Type B pancreatic cell (in vitro differentiated cells): ENCODE measurements around the gene BTBD9. TPM values are rescaled to one million over a fixed set of nuclear protein-coding genes. Genes with fewer than 3 reads are reported as not detected.

Experiments used
- DNase-seq: peaks from one replicate; pipeline ENCODE4 v3.0.0; 2021; ENCODE audit warnings: mixed read lengths; ENCODE audit not compliant: unreplicated experiment; ENCODE audit errors: extremely low spot score
- H3K27ac Mint-ChIP-seq: 2 replicates; pipeline ENCODE4 v1.8.0; 2021; ENCODE audit warnings: mild to moderate bottlenecking, mixed read lengths
- H3K27me3 Mint-ChIP-seq: 2 replicates; pipeline ENCODE4 v1.8.0; 2021; ENCODE audit warnings: mixed read lengths
- H3K36me3 Mint-ChIP-seq: 2 replicates; pipeline ENCODE4 v1.8.0; 2021; ENCODE audit warnings: mixed read lengths
- H3K4me1 Mint-ChIP-seq: one replicate; pipeline ENCODE4 v1.8.0; 2021; ENCODE audit warnings: mixed read lengths; ENCODE audit not compliant: unreplicated experiment
- H3K4me3 Mint-ChIP-seq: 2 replicates; pipeline ENCODE4 v1.8.0; 2021; ENCODE audit warnings: mild to moderate bottlenecking, mixed read lengths
- H3K9me3 Mint-ChIP-seq: 2 replicates; pipeline ENCODE4 v1.8.0; 2021; ENCODE audit warnings: mixed read lengths
- total RNA-seq: library from RNA; stranded (reverse); gene quantifications from 2 replicates; pipeline ENCODE4 v1.2.1, GENCODE V29; 2021; ENCODE audit warnings: low replicate concordance
- TF ChIP-seq, protein P1 (sequence below): fragments of 200-600 bp; sonication (generic); conservative IDR thresholded peaks from 2 replicates; pipeline ENCODE4 v1.5.0; 2021; ENCODE audit warnings: antibody characterized with exemption, mild to moderate bottlenecking

Gene BTBD9
- total RNA-seq, 1 donor from 2014 or later: 14.9 TPM

DNA sequence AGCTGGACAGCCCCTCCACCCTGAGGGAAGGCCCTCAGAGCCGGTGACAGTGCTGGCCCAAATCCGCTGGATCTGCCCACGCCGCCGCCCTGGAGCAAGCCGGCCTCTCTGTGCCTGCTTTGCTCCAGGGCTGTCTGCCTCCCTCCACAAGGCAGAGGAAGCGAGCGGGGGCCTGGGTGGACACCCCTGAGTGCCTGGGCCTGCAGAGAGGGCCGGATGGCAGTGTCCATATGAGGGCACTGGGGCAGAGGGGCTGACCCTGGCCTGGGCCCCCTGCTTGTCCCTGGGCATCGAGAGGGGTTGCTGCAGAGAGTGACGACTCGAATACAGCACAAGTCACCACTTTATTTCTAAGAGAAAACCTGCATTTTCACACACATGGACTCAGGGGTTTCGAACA, 471.6 kb downstream of the BTBD9 start:
- no peak overlapping the region for H3K27ac Mint-ChIP-seq
- H3K4me1 Mint-ChIP-seq: peaks cover 25% of the 10 kb centered on the region
- H3K9me3 Mint-ChIP-seq: no peaks in the 10 kb centered on the region
- no peak for DNase-seq
- H3K27me3 Mint-ChIP-seq: no peaks in the 10 kb centered on the region
- TF ChIP-seq, protein P1, sequence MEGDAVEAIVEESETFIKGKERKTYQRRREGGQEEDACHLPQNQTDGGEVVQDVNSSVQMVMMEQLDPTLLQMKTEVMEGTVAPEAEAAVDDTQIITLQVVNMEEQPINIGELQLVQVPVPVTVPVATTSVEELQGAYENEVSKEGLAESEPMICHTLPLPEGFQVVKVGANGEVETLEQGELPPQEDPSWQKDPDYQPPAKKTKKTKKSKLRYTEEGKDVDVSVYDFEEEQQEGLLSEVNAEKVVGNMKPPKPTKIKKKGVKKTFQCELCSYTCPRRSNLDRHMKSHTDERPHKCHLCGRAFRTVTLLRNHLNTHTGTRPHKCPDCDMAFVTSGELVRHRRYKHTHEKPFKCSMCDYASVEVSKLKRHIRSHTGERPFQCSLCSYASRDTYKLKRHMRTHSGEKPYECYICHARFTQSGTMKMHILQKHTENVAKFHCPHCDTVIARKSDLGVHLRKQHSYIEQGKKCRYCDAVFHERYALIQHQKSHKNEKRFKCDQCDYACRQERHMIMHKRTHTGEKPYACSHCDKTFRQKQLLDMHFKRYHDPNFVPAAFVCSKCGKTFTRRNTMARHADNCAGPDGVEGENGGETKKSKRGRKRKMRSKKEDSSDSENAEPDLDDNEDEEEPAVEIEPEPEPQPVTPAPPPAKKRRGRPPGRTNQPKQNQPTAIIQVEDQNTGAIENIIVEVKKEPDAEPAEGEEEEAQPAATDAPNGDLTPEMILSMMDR: no peak
- no peak overlapping the region for H3K4me3 Mint-ChIP-seq
- H3K36me3 Mint-ChIP-seq: no peaks in the 10 kb centered on the region

DNA sequence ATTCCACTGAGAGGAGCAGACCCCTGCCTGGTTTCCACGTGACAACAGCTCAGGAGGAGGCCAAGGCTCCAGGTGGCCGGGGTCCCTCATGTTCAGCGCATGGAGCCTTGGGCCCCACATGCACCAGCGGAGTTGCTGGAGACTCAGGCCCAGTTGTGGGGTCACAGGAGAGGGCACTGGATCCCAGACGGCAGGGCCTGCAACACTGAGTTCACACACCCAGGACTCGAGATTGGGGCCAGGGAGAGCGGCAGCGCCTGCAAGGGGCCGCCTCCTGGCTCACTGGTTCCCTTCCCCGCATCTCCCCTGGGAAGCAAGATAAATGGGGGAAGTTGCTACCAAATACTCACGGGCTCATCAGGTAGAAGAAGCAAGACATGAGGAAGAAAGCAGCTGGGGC, 472.1 kb downstream of the BTBD9 start:
- H3K36me3 Mint-ChIP-seq: no peaks in the 10 kb centered on the region

DNA sequence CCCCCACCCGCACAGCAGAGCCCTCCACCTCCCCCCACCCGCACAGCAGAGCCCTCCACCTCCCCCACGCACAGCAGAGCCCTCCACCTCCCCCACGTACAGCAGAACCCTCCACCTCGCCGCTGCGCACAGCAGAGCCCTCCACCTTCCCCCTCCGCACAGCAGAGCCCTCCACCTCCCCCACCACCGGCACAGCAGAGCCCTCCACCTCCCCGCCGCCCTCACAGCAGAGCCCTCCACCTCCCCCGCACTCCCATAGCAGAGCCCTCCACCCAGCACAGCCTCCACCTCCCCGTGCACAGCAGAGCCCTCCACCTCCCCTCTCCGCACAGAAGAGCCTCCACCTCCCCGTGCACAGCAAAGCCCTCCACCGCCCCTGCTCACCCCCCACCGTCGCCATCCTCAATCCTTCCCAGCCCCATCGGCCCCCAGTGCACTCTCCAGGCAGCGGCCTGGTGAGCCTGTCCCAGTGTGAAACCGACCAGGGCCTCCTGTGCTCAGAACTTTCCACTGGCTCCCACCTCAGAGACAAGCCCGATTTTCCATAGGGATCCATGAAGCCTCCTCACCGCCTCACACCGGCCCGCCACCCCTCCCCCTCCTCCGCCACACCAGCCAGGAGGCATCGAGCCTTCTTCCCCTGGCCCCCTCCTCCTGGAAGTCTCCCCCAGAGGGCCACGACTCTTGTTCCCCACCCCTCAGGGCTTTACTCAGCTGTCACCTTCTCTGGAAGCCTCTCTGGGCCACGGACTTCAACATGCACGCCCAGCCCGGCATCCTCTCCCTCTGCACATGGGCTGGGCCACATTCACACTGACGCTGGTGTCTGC, 473.1 kb downstream of the BTBD9 start:
- no peak for DNase-seq
- no peak overlapping the region for H3K4me3 Mint-ChIP-seq
- H3K36me3 Mint-ChIP-seq: no peaks in the 10 kb centered on the region
- no peaks in the 10 kb centered on the region for H3K27me3 Mint-ChIP-seq
- no peak overlapping the region for H3K27ac Mint-ChIP-seq
- H3K4me1 Mint-ChIP-seq: peaks cover 22% of the 10 kb centered on the region
- TF ChIP-seq, protein P1: no peak
- H3K9me3 Mint-ChIP-seq: no peaks in the 10 kb centered on the region

More for the DNA sequence above, 472.1 kb downstream of the BTBD9 start:
- H3K4me3 Mint-ChIP-seq: no peak overlapping the region
- H3K27me3 Mint-ChIP-seq: no peaks in the 10 kb centered on the region
- H3K4me1 Mint-ChIP-seq: peaks cover 22% of the 10 kb centered on the region
- no peak for DNase-seq
- TF ChIP-seq, protein P1: no peak
- no peaks in the 10 kb centered on the region for H3K9me3 Mint-ChIP-seq
- H3K27ac Mint-ChIP-seq: peak overlapping the region; percentile 50

DNA sequence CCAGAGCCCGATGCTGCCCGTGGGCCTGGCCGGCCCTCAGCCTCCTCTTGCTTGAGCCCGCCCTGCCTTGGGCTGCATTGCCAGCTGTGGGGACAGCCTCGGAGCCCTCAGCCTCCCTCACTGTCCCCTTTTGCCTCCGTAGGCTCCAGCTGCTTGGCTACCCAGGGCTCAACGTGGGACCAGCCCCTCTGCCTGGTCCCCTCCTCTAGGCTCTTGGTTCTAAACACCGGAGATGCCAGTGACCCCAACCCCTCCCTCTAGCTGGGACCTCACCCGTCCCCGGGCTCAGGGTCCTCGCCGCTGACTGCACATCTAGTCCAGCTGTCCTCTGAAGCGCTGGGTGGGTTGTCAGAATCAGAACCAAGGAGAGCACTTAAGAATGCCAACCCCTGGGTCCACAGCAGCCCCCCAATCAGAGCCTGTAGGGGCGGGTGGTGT, 475.0 kb downstream of the BTBD9 start:
- Mint-ChIP-seq H3K36me3 (peaks cover 12% of the 10 kb centered on the region), H3K4me3 (no peak overlapping the region), H3K27me3 (no peaks in the 10 kb centered on the region), H3K9me3 (peaks cover 4% of the 10 kb centered on the region), H3K27ac (no peak overlapping the region), H3K4me1 (peaks cover 8% of the 10 kb centered on the region)
- TF ChIP-seq, protein P1: no peak
- no peak for DNase-seq

DNA sequence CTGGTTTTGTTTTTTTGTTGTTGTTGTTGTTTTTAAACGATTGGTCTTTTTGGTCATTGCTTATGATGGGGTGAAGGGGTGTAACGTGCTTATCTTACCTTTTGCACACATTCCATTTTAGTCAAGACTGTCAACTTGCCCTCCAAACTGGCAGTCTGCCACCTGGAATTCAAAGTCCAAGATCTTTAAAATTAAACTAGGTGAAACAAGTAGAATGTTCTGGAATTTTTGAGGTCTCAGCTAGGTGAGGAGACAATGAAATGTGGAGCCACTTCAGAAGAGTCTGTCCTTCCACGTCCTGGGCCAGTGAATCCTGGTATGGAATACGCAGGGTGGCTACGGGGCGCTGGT, 475.6 kb downstream of the BTBD9 start:
- H3K27me3 Mint-ChIP-seq: no peaks in the 10 kb centered on the region
- peaks cover 4% of the 10 kb centered on the region for H3K9me3 Mint-ChIP-seq
- DNase-seq: no peak
- peaks cover 12% of the 10 kb centered on the region for H3K36me3 Mint-ChIP-seq
- TF ChIP-seq, protein P1: no peak
- peak overlapping the region; percentile 9 for H3K27ac Mint-ChIP-seq
- peaks cover 8% of the 10 kb centered on the region for H3K4me1 Mint-ChIP-seq
- H3K4me3 Mint-ChIP-seq: no peak overlapping the region
